ENCODE results near the gene GIPC1.

Gene GIPC1

DNA sequence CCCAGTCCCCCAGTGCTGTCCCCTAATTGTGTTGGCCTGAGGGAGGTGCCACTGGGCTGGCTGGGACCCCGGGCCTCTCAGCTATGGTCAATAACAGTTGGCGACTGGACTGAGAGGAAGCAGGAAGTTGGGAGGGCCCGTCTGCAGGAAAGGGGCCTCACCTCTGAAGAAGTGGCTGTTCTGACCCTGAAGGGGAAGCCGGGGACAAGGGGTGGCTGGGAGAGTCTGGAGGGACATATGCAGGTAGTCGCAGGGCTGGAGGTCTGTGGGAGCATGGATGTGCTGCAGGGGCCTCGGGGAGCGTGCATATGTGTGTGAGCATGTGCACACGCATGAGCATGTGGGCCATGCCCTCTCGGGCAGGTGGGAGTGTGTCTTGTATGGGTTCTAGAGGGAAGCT lies 56.9 kb downstream of the GIPC1 start:
- TF ChIP-seq, protein P1, sequence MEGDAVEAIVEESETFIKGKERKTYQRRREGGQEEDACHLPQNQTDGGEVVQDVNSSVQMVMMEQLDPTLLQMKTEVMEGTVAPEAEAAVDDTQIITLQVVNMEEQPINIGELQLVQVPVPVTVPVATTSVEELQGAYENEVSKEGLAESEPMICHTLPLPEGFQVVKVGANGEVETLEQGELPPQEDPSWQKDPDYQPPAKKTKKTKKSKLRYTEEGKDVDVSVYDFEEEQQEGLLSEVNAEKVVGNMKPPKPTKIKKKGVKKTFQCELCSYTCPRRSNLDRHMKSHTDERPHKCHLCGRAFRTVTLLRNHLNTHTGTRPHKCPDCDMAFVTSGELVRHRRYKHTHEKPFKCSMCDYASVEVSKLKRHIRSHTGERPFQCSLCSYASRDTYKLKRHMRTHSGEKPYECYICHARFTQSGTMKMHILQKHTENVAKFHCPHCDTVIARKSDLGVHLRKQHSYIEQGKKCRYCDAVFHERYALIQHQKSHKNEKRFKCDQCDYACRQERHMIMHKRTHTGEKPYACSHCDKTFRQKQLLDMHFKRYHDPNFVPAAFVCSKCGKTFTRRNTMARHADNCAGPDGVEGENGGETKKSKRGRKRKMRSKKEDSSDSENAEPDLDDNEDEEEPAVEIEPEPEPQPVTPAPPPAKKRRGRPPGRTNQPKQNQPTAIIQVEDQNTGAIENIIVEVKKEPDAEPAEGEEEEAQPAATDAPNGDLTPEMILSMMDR (IDR thresholded peaks at IDR 0.05; ENCODE audit: borderline replicate concordance, insufficient read depth, low read depth, low read length) = no peak
- no peak overlapping the region for H3K4me3 ChIP-seq (ENCODE audit: low read depth, low read length)

DNA sequence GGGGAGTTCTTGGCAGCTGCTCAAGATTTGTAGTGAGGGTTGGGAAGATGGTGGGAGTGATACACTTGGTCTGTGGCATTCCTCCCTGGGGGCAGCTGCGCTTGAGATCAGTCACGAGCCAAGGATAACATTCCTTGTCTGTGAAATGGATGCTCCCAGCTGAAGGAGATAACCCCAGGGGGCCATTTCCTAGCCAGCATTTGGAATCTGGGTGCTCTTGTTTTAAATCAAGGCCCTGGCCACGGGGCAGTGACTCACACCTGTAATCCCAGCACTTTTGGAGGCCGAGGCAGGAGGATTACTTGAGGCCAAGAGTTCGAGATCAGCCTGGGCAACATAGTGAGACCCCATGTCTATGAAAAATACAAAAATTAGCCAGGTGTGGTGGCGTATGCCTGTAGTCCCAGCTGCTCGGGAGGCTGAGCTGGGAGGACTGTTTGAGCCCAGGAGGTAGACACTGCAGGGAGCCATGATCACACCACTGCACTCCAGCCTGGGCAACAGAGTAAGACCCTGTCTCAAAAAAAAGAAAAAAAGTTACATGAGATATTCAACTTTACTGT lies 58.3 kb downstream of the GIPC1 start:
- TF ChIP-seq, protein P1 (IDR thresholded peaks at IDR 0.05; ENCODE audit: borderline replicate concordance, insufficient read depth, low read depth, low read length) = no peak
- H3K4me3 ChIP-seq (ENCODE audit: low read depth, low read length) = no peak overlapping the region

GRCh38 chr19:14435320-14436050 lies 60.4 kb downstream of the GIPC1 start:
- no peak overlapping the region for H3K4me3 ChIP-seq (ENCODE audit: low read depth, low read length)
- TF ChIP-seq, protein P1 (IDR thresholded peaks at IDR 0.05; ENCODE audit: borderline replicate concordance, insufficient read depth, low read depth, low read length) = no peak

DNA sequence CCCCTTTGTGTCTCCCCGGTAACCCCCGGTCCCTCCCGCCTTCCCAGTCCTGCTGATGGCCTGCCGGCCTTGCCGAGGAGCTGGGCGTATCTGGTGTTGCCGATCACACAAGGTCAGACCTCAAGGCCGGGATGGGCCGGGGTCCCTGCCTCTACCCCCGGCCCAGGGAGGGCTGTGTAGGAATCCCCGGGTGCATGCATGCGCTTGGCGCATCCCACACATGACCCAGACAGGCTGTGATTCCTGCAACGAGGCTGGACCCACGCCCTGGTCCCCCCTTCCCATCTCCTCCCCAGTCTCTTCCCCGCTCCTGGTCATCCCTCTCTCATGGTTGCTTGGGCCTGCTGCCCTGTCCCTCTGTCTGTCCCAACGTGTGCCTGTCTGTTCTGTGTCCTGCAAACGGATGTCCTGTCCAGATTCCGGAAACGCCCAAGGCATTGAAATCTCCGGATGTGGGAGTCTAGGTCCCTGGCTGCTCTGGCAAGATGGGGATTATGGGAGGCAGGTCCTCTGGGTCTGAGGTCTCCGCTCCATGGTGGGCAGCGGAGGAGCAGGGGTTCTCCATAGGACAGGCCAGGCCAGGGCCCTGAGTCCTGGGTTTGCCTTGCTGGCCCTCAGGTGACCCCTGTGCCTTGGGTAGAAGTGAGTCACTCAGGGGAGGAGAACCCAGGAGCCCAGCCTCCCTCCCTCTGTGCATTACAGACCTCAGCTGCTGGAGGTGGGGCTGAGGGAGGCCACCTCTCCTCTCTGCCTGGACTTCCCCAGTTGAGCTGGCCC lies 61.2 kb downstream of the GIPC1 start:
- TF ChIP-seq, protein P1 (IDR thresholded peaks at IDR 0.05; ENCODE audit: borderline replicate concordance, insufficient read depth, low read depth, low read length) = no peak
- no peak overlapping the region for H3K4me3 ChIP-seq (ENCODE audit: low read depth, low read length)

- TF ChIP-seq, protein P1 (IDR thresholded peaks at IDR 0.05; ENCODE audit: borderline replicate concordance, insufficient read depth, low read depth, low read length) = no peak
- H3K4me3 ChIP-seq (ENCODE audit: low read depth, low read length) = peak overlapping the region; percentile 78
These were observed 62.1 kb downstream of the GIPC1 start for GRCh38 chr19:14433554-14434501.

GRCh38 chr19:14432791-14433553 lies 63.0 kb downstream of the GIPC1 start, which contains the start of gene PKN1:
PKN1 (plus strand) TSS chr19:14433306; CDS start chr19:14433522, 216 bp downstream.
- TF ChIP-seq, protein P1 (IDR thresholded peaks at IDR 0.05; ENCODE audit: borderline replicate concordance, insufficient read depth, low read depth, low read length) = peak; percentile 22; the same call in 1 of the 2 replicates

More at GRCh38 chr19:14432791-14433553, 63.0 kb downstream of the GIPC1 start, which contains the start of gene PKN1:
- peak within 1 kb of the TSS; percentile 78 for H3K4me3 ChIP-seq (ENCODE audit: low read depth, low read length)
